ENCODE data around the gene SKOR1. TPM values are rescaled to one million over a fixed set of nuclear protein-coding genes. Genes with fewer than 3 reads are reported as not detected.

SKOR1 gene
- total RNA-seq, 6 experiments from 2014 or later = 0.05 to 0.13 (median 0.09) TPM; not detected in 1

GRCh38 chr15:67824197-67824968, 926 bp upstream of the SKOR1 start:
- H3K27me3 Mint-ChIP-seq (ENCODE audit: insufficient read depth) = peaks cover 64% of the 10 kb centered on the region
- 0 out of 2 replicates have a peak, but pooled peaks cover 7% of the 10 kb centered on the region for H3K4me1 Mint-ChIP-seq (ENCODE audit: low read depth)
- TF ChIP-seq, protein P1, sequence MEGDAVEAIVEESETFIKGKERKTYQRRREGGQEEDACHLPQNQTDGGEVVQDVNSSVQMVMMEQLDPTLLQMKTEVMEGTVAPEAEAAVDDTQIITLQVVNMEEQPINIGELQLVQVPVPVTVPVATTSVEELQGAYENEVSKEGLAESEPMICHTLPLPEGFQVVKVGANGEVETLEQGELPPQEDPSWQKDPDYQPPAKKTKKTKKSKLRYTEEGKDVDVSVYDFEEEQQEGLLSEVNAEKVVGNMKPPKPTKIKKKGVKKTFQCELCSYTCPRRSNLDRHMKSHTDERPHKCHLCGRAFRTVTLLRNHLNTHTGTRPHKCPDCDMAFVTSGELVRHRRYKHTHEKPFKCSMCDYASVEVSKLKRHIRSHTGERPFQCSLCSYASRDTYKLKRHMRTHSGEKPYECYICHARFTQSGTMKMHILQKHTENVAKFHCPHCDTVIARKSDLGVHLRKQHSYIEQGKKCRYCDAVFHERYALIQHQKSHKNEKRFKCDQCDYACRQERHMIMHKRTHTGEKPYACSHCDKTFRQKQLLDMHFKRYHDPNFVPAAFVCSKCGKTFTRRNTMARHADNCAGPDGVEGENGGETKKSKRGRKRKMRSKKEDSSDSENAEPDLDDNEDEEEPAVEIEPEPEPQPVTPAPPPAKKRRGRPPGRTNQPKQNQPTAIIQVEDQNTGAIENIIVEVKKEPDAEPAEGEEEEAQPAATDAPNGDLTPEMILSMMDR (IDR thresholded peaks at IDR 0.05) = no peak
- DNase-seq = no peak
- no peak overlapping the region for H3K27ac Mint-ChIP-seq
- peaks cover 7% of the 10 kb centered on the region; the same call in 1 of the 2 replicates for H3K9me3 Mint-ChIP-seq
- H3K4me3 Mint-ChIP-seq = no peak overlapping the region
- peaks cover 12% of the 10 kb centered on the region; the same call in 1 of the 2 replicates for H3K36me3 Mint-ChIP-seq (ENCODE audit: low read depth)

- H3K27me3 Mint-ChIP-seq (ENCODE audit: insufficient read depth) = peaks cover 64% of the 10 kb centered on the region
- TF ChIP-seq, protein P1 (IDR thresholded peaks at IDR 0.05) = no peak
- no peak overlapping the region for H3K27ac Mint-ChIP-seq
- DNase-seq = no peak
- H3K4me3 Mint-ChIP-seq = no peak overlapping the region
- H3K9me3 Mint-ChIP-seq = peaks cover 7% of the 10 kb centered on the region; the same call in 1 of the 2 replicates
- 0 out of 2 replicates have a peak, but pooled peaks cover 7% of the 10 kb centered on the region for H3K4me1 Mint-ChIP-seq (ENCODE audit: low read depth)
- H3K36me3 Mint-ChIP-seq (ENCODE audit: low read depth) = peaks cover 12% of the 10 kb centered on the region; the same call in 1 of the 2 replicates
These were observed 790 bp downstream of the SKOR1 start for GRCh38 chr15:67825881-67826716.

GRCh38 chr15:67826717-67827561, 1.6 kb downstream of the SKOR1 start:
- Mint-ChIP-seq H3K27ac (no peak overlapping the region), H3K36me3 (ENCODE audit: low read depth) (peaks cover 12% of the 10 kb centered on the region; the same call in 1 of the 2 replicates), H3K9me3 (peaks cover 7% of the 10 kb centered on the region; the same call in 1 of the 2 replicates), H3K27me3 (ENCODE audit: insufficient read depth) (peaks cover 59% of the 10 kb centered on the region), H3K4me3 (no peak overlapping the region), H3K4me1 (ENCODE audit: low read depth) (0 out of 2 replicates have a peak, but pooled peaks cover 7% of the 10 kb centered on the region)
- no peak for DNase-seq
- TF ChIP-seq, protein P1 (IDR thresholded peaks at IDR 0.05) = no peak

DNA sequence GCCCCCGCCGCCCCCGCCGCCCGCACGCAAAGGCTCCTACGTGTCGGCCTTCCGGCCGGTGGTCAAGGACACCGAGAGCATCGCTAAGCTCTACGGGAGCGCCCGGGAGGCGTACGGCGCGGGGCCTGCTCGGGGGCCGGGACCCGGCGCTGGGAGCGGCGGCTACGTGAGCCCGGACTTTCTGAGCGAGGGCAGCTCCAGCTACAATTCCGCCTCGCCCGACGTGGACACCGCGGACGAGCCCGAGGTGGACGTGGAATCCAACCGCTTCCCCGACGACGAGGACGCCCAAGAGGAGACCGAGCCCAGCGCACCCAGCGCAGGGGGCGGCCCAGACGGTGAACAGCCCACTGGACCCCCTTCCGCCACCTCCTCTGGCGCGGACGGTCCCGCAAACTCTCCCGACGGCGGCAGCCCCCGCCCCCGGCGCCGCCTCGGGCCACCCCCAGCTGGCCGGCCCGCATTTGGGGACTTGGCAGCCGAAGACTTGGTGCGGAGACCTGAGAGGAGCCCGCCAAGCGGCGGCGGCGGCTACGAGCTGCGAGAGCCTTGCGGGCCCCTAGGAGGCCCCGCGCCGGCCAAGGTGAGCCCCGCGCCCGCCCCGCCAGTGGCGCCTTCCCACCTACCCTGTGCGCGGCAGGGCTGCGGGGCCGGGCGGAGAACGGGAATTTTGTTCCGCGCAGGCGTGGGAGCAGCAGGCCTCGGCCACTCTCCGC, 2.4 kb downstream of the SKOR1 start:
- no peak overlapping the region for H3K4me3 Mint-ChIP-seq
- 0 out of 2 replicates have a peak, but pooled peaks cover 7% of the 10 kb centered on the region for H3K4me1 Mint-ChIP-seq (ENCODE audit: low read depth)
- H3K9me3 Mint-ChIP-seq = peaks cover 7% of the 10 kb centered on the region; the same call in 1 of the 2 replicates
- H3K27ac Mint-ChIP-seq = no peak overlapping the region
- H3K36me3 Mint-ChIP-seq (ENCODE audit: low read depth) = peaks cover 12% of the 10 kb centered on the region; the same call in 1 of the 2 replicates
- TF ChIP-seq, protein P1 (IDR thresholded peaks at IDR 0.05) = no peak
- no peak for DNase-seq
- peaks cover 52% of the 10 kb centered on the region for H3K27me3 Mint-ChIP-seq (ENCODE audit: insufficient read depth)
